ENCODE results near the gene PLXNA4. TPM values are rescaled to one million over a fixed set of nuclear protein-coding genes. Genes with fewer than 3 reads are reported as not detected.

The PLXNA4 gene
- total RNA-seq, 1 donor from 2014 or later: 0.38 TPM

GRCh38 chr7:132226957-132227290 is 349.3 kb downstream of the PLXNA4 start:
- no peak overlapping the region for H3K4me3 Mint-ChIP-seq (ENCODE audit: low read depth)
- peaks cover 3% of the 10 kb centered on the region for H3K4me1 Mint-ChIP-seq (ENCODE audit: low read depth)
- no peak overlapping the region for H3K27ac Mint-ChIP-seq
- H3K27me3 Mint-ChIP-seq: peaks cover 18% of the 10 kb centered on the region
- H3K9me3 Mint-ChIP-seq (ENCODE audit: low read depth): no peaks in the 10 kb centered on the region
- DNase-seq (ENCODE audit: low spot score, unreplicated experiment): no peak
- TF ChIP-seq CTCF (IDR thresholded peaks at IDR 0.05; ENCODE audit: unreplicated experiment): no peak
- H3K36me3 Mint-ChIP-seq (ENCODE audit: insufficient read depth): no peaks in the 10 kb centered on the region

- H3K36me3 Mint-ChIP-seq (ENCODE audit: insufficient read depth): no peaks in the 10 kb centered on the region
- H3K27ac Mint-ChIP-seq: no peak overlapping the region
- no peak for TF ChIP-seq CTCF (IDR thresholded peaks at IDR 0.05; ENCODE audit: unreplicated experiment)
- H3K4me1 Mint-ChIP-seq (ENCODE audit: low read depth): peaks cover 3% of the 10 kb centered on the region
- H3K9me3 Mint-ChIP-seq (ENCODE audit: low read depth): no peaks in the 10 kb centered on the region
- H3K4me3 Mint-ChIP-seq (ENCODE audit: low read depth): no peak overlapping the region
- H3K27me3 Mint-ChIP-seq: peaks cover 18% of the 10 kb centered on the region
- DNase-seq (ENCODE audit: low spot score, unreplicated experiment): no peak
Measured at GRCh38 chr7:132226046-132226956, 350.0 kb downstream of the PLXNA4 start.

GRCh38 chr7:132225216-132226030 is 350.8 kb downstream of the PLXNA4 start:
- peaks cover 16% of the 10 kb centered on the region for H3K27me3 Mint-ChIP-seq
- H3K9me3 Mint-ChIP-seq (ENCODE audit: low read depth): no peaks in the 10 kb centered on the region
- TF ChIP-seq CTCF (IDR thresholded peaks at IDR 0.05; ENCODE audit: unreplicated experiment): no peak
- DNase-seq (ENCODE audit: low spot score, unreplicated experiment): no peak
- no peak overlapping the region for H3K27ac Mint-ChIP-seq
- H3K36me3 Mint-ChIP-seq (ENCODE audit: insufficient read depth): no peaks in the 10 kb centered on the region
- no peak overlapping the region for H3K4me3 Mint-ChIP-seq (ENCODE audit: low read depth)
- peaks cover 3% of the 10 kb centered on the region for H3K4me1 Mint-ChIP-seq (ENCODE audit: low read depth)

- Mint-ChIP-seq H3K4me1 (ENCODE audit: low read depth) (peaks cover 5% of the 10 kb centered on the region), H3K4me3 (ENCODE audit: low read depth) (no peak overlapping the region), H3K27me3 (peaks cover 3% of the 10 kb centered on the region), H3K27ac (no peak overlapping the region), H3K36me3 (ENCODE audit: insufficient read depth) (no peaks in the 10 kb centered on the region), H3K9me3 (ENCODE audit: low read depth) (no peaks in the 10 kb centered on the region)
- no peak for DNase-seq (ENCODE audit: low spot score, unreplicated experiment)
- TF ChIP-seq CTCF (IDR thresholded peaks at IDR 0.05; ENCODE audit: unreplicated experiment): no peak
Measured at GRCh38 chr7:132221356-132221755, 354.9 kb downstream of the PLXNA4 start.

GRCh38 chr7:132220060-132220459 is 356.2 kb downstream of the PLXNA4 start:
- H3K36me3 Mint-ChIP-seq (ENCODE audit: insufficient read depth): no peaks in the 10 kb centered on the region
- no peaks in the 10 kb centered on the region for H3K9me3 Mint-ChIP-seq (ENCODE audit: low read depth)
- TF ChIP-seq CTCF (IDR thresholded peaks at IDR 0.05; ENCODE audit: unreplicated experiment): no peak
- no peak overlapping the region for H3K4me3 Mint-ChIP-seq (ENCODE audit: low read depth)
- peaks cover 2% of the 10 kb centered on the region for H3K4me1 Mint-ChIP-seq (ENCODE audit: low read depth)
- no peak overlapping the region for H3K27ac Mint-ChIP-seq
- DNase-seq (ENCODE audit: low spot score, unreplicated experiment): no peak
- H3K27me3 Mint-ChIP-seq: peaks cover 4% of the 10 kb centered on the region

Data from progenitor cell of endocrine pancreas (in vitro differentiated cells).